ENCODE data around the gene SLC6A4.
"Not testable (repeated sequence)": the region's sequence is repeated elsewhere in the genome, so short reads cannot be mapped to it uniquely, and the experiment has no call there.

SLC6A4 gene

GRCh38 chr17:30219315-30219714, 16.2 kb downstream of the SLC6A4 start:
- no peak for DNase-seq (ENCODE audit: low read depth in 2 of 2)

- DNase-seq (ENCODE audit: low read depth in 2 of 2), result no peak
These were observed 16.7 kb downstream of the SLC6A4 start for GRCh38 chr17:30218799-30219198.

- DNase-seq (ENCODE audit: low read depth in 2 of 2), result no peak
These were observed 17.7 kb downstream of the SLC6A4 start for GRCh38 chr17:30217746-30218245.

DNA sequence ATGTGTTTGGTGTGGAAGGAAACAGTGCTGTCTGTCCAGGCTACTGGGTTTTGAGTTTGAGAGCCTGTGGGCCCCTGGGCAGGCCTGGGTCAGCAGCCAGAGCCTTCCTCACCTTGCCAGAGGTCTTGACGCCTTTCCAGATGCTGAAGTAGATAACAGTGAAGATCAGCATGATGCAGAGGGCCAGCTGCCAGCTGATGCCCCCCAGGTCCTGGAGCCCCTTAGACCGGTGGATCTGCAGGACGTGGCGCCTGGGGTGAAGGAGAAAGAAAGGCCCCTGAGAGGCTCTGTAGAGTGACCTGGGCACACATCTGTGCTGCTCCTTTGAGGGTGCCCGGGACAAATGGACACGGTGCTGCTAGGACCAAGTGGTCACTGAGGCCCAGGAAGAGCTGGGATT, 18.4 kb downstream of the SLC6A4 start:
- no peak for DNase-seq (ENCODE audit: low read depth in 2 of 2)

GRCh38 chr17:30212750-30213149, 22.7 kb downstream of the SLC6A4 start:
- DNase-seq (ENCODE audit: low read depth in 2 of 2), result no peak

- no peak for DNase-seq (ENCODE audit: low read depth in 2 of 2)
These were observed 24.1 kb downstream of the SLC6A4 start for GRCh38 chr17:30211371-30211770.

DNA sequence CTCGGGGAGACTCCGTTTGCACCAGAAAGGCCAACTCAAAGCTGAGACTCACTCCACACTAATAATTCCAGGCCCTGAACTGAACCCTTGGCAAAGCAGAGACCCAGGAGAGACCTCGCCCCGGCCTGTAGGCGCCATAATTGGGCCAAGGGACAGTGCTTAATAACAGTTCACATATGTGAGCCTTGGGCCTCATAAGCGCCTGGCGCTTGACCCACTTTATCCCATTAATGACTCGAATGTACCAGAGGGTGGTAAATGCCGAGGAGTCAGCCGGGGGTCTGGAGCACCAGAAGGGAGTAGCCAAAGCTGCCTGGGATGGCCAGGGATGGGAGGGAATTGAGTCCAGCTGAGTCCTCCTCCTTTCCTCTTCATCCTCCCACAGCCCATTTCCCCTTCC, 24.6 kb downstream of the SLC6A4 start:
- no peak for DNase-seq (ENCODE audit: low read depth in 2 of 2)

GRCh38 chr17:30210366-30210765, 25.1 kb downstream of the SLC6A4 start:
- no peak for DNase-seq (ENCODE audit: low read depth in 2 of 2)

- DNase-seq (ENCODE audit: low read depth in 2 of 2), result no peak
These were observed 25.6 kb downstream of the SLC6A4 start for GRCh38 chr17:30209930-30210329.

DNA sequence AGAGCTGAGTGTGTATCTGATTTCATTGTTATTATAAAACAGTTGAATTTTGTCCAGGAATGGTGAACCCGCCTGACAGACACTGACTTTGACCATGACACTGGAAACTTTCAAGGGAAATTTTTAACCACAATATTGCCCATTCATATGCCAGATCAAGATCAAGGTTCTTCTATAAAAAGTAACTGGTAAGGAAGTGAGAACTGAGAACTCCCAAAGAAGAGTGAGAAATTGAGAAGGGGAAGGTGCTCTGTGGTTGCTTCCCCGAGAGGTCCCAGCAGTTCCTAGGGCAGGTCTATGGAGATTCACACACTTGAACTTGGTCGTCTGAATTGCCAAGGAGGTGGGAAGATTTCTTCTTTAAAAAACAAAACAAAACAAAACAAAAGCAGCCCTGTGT, 27.3 kb downstream of the SLC6A4 start:
- no peak for DNase-seq (ENCODE audit: low read depth in 2 of 2)

DNA sequence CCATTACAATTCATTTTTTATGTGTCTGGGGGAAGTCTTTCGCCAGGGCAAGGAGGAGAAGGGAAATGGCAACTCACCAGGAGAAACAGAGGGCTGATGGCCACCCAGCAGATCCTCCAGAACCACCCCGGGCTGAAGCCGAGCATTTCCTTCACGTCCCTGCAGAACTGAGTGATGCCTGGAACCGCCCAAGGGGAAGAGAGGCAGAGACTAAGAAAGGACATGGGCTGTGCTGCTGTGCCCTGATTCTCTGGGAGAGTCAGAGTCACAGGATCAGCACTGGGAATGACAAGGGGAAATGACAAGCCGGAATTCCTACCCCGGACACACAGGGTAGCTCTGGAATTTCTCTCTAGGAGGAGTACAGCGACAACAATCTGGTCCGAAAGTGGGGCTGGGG, 27.8 kb downstream of the SLC6A4 start:
- no peak for DNase-seq (ENCODE audit: low read depth in 2 of 2)

DNA sequence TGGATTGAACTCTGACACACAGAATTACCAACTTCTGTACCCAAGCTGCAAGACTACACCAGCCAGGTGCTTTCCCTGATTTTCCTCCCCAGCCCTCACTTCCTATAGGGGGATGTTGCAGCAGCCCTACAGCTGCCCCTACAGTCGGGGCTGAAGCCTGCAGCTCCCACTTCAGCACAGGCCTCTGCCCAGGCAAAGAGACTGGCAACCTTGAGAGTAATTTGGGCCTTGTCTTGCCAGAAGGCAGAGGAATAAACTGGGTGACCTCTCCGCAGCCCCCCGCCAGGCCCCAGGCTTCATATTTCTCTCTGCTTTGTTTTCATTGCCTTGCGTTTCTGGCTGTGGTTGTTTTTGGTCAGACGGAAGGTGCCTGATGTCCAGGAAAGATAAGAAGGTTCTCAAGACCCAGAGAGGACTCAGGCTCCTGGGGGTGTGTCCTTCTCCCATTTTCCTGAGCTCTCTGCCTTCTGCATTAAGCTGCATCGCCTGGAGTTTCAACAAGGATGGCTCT, 32.0 kb downstream of the SLC6A4 start:
- DNase-seq (ENCODE audit: low read depth in 2 of 2), result no peak

DNA sequence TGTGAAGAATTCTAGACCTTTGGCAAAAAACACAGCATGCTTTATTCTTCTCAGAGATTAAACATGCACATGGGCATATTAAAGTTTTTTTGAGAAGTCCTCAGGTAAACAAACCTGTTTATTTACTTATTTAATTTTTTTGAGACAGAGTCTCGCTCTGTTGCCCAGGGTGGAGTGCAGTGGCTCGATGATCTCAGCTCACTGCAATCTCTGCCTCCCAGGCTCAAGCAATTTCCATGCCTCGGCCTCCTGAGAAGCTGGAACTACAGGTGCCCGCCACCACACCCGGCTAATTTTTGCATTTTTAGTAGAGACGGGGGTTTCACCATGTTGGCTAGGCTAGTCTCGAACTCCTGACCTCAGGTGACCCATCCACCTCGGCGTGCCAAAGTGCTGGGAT, 34.8 kb downstream of the SLC6A4 start:
- DNase-seq (ENCODE audit: low read depth in 2 of 2), result not testable (repeated sequence)

GRCh38 chr17:30200106-30200505, 35.4 kb downstream of the SLC6A4 start:
- no peak for DNase-seq (ENCODE audit: low read depth in 2 of 2)

DNA sequence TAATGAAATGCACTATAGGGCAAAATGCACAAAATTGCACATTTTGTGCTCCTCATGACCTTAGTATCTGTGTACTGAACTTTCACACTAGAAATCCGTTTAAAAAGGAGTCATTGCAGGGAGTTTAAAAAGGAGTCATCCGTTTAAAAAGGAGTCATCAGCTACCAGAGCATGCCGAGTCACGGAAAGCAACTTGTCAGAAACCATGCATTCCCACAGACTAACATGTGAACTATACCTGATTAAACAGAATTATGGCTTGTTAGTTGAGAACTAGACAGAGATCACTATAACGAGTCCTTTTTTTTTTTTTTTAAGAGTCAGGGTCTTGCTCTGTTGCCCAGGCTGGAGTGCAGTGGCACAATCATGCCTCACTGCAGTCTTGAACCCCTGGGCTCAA, 35.9 kb downstream of the SLC6A4 start:
- no peak for DNase-seq (ENCODE audit: low read depth in 2 of 2)

GRCh38 chr17:30197416-30197815, 38.1 kb downstream of the SLC6A4 start:
- DNase-seq (ENCODE audit: low read depth in 2 of 2), result no peak

DNA sequence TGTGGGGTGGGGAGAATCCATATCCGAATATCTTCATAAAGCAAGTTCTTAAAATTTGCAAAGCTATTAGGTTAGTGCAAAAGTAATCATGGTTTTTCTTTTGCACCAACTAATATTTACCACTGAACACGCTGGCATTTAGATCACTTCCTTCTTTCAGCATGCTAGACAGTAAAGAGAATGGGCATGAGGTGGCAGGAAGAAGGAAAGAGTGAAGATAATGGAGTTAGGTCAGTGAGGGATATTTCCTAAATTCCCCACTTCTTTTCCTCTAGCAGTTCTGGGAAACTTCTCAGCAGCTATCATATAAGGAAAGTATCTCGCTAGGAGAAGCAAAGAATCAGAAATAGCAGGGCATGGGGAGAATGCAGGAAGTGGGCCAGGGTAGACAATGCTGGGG, 39.0 kb downstream of the SLC6A4 start:
- DNase-seq (ENCODE audit: low read depth in 2 of 2), result no peak

DNA sequence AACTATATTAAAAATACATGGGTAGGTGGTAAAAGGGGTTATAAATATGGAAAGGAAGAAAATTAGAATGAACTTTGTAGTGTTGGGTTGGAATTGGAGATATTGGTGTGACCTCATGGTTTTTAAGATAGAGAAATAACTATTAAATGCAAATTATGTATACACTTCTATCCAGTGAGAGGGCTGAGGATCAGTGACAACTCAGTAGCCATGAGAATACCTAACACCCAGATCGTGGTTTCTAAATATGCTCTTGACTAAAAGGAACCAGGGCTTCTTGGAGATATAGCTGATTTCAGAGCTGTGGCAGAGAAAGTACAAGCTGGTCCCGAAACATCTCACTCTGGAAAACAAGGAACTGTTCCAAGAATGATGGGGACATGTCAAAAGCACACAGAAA, 44.4 kb downstream of the SLC6A4 start:
- DNase-seq (ENCODE audit: low read depth in 2 of 2), result no peak

DNA sequence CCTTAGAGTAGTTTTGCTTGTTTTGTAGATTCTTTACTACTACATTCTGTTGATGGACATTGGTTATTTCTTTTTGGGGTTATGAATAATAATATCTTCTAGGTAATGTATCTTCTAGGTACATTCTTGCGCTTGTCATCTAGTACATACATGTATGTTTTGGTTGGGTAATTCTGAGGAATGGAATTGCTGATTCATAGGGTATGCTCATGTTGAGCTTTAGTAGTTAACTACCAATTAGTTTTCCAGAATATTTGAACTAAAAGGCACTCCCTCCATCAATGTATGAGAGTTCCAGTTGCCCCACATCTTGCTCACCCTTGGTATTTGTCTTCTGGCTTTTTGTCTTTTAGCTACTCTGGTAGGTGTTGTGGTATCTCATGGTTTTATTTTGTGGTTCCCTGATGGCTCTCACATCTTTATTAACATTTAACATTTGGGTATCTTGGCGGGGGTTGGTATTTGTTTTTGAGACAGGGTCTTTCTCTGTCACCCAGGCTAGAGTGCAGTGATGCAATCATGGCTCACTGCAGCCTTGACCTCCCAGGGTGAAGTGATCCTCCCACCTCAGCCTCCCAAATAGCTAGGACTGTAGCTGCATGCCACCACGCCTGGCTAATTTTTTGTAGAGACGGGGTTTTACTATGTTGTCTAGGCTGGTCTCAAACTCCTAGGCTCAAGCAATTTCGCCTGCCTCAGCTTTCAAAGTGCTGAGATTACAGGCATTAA, 47.1 kb downstream of the SLC6A4 start:
- no peak for DNase-seq (ENCODE audit: low read depth in 2 of 2)

- DNase-seq (ENCODE audit: low read depth in 2 of 2), result no peak
These were observed 47.9 kb downstream of the SLC6A4 start for GRCh38 chr17:30187573-30187972.

GRCh38 chr17:30186761-30187160, 48.7 kb downstream of the SLC6A4 start:
- DNase-seq (ENCODE audit: low read depth in 2 of 2), result no peak

- DNase-seq (ENCODE audit: low read depth in 2 of 2), result no peak
These were observed 58.6 kb downstream of the SLC6A4 start for GRCh38 chr17:30176855-30177254.

- no peak for DNase-seq (ENCODE audit: low read depth in 2 of 2)
These were observed 60.9 kb downstream of the SLC6A4 start for GRCh38 chr17:30174556-30174955.

DNA sequence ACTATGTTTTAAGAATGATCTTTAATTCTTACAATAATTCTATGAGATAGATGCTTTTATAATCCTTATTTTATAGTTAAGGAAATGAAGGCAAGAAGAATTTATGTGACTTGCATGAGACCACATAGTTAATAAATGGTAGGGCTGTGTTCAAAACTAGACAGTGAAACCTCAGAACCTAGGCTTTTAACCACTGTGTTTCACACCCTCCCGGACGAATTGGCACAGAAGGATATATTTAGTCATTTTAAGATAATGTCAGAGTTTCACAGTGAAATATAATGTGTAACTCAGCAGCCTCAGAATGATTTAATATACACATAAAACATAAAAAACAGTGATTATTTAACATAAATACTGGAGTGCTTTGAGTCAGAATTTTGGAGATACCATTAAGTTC, 61.8 kb downstream of the SLC6A4 start:
- no peak for DNase-seq (ENCODE audit: low read depth in 2 of 2)
